Brain microvascular endothelial cell (primary cell): ENCODE results near the gene SDK2.

Experiments
- DNase-seq: peaks from one replicate; pipeline ENCODE4 v3.0.0-alpha.2; 2020
- H3K27ac ChIP-seq: fragments of 250-450 bp; sonication (Bioruptor Pico); 2 replicates; pipeline ENCODE4 v1.5.1; 2020; ENCODE audit warnings: mild to moderate bottlenecking, moderate library complexity
- H3K27me3 ChIP-seq: fragments of 250-450 bp; sonication (Bioruptor Pico); replicated peaks from 2 replicates; pipeline ENCODE4 v1.5.1; 2020; ENCODE audit warnings: mild to moderate bottlenecking
- H3K36me3 ChIP-seq: fragments of 250-450 bp; sonication (Bioruptor Pico); replicated peaks from 2 replicates; pipeline ENCODE4 v1.5.1; 2020; ENCODE audit warnings: mild to moderate bottlenecking
- H3K4me3 ChIP-seq: 2 replicates; pipeline ENCODE4 v1.5.1; 2011; ENCODE audit warnings: low read depth, mild to moderate bottlenecking, control low read depth, low read length, moderate library complexity
- in situ Hi-C: cut with HindIII; loops from 2 replicates; pipeline ENCODE4 v1.10.0; 2017; ENCODE audit warnings: low sequenced_read_pairs, low pct_ligation_motif_present
- TF ChIP-seq, protein P1 (sequence below): IDR thresholded peaks from 2 replicates; pipeline ENCODE4 v1.5.1; 2011; ENCODE audit warnings: low read depth, mild to moderate bottlenecking, moderate library complexity, low read length, control low read depth, inconsistent platforms; ENCODE audit errors: missing control alignments

The SDK2 gene

DNA sequence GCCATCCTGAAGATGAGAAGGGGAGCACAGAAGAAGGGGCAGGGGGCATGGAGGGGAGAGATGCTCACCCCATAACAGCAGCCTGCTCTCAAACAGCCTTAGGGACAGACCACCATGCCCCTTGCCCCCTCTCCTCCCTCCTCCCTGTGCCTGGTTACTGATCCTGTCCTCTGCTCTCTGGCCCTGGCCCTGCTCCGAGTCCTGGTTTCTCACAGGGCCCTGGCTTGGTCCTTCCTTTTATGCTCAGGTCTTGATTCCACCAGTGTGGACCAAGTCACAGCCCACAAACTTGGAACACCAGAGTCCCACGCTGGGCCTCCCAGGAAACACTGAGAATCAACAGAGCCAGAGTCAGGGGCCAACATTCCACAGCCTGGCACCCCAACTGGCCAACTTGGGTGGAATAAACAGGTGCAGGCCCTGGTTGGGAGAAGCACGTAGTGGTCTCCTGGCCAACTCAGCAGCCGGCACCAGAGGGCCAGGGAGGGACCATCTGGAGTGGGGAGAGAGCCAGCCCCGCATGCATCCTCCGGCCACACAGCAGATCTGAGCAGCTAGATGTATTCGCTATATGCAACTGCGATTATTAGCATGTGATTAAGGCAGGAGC, 287.6 kb downstream of the SDK2 start:
- DNase-seq = no peak
- H3K4me3 ChIP-seq = no peak overlapping the region
- in situ Hi-C loops = no loop called here
- TF ChIP-seq, protein P1, sequence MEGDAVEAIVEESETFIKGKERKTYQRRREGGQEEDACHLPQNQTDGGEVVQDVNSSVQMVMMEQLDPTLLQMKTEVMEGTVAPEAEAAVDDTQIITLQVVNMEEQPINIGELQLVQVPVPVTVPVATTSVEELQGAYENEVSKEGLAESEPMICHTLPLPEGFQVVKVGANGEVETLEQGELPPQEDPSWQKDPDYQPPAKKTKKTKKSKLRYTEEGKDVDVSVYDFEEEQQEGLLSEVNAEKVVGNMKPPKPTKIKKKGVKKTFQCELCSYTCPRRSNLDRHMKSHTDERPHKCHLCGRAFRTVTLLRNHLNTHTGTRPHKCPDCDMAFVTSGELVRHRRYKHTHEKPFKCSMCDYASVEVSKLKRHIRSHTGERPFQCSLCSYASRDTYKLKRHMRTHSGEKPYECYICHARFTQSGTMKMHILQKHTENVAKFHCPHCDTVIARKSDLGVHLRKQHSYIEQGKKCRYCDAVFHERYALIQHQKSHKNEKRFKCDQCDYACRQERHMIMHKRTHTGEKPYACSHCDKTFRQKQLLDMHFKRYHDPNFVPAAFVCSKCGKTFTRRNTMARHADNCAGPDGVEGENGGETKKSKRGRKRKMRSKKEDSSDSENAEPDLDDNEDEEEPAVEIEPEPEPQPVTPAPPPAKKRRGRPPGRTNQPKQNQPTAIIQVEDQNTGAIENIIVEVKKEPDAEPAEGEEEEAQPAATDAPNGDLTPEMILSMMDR = no peak
- no peak overlapping the region for H3K27ac ChIP-seq
- no peaks in the 10 kb centered on the region for H3K36me3 ChIP-seq
- H3K27me3 ChIP-seq = no peaks in the 10 kb centered on the region

- no peak for DNase-seq
- H3K36me3 ChIP-seq = no peaks in the 10 kb centered on the region
- in situ Hi-C loops = no loop called here
- H3K4me3 ChIP-seq = no peak overlapping the region
- no peak overlapping the region for H3K27ac ChIP-seq
- TF ChIP-seq, protein P1 = no peak
- H3K27me3 ChIP-seq = no peaks in the 10 kb centered on the region
Observed at GRCh38 chr17:73354423-73355284, 289.6 kb downstream of the SDK2 start.

DNA sequence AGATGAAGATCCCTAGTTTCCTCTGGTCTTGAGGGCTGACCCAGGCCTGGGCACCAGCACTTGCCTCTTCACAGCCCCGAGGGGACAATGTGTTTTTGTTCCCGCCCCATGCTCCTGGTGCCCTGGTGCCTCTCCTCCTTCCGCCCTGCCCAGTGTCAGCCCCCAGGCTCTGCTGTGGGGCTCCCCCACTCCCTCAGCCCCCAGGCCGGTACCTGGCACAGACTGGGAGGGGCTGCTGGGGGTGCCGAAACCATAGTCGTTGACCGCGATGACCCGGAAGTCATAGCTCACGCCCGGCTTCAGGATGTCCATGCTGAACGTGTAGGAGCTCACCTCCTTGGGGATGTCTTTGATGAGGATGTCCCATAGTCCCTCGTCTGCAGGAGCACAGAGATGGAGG, 292.0 kb downstream of the SDK2 start:
- no peak overlapping the region for H3K4me3 ChIP-seq
- H3K27me3 ChIP-seq = no peaks in the 10 kb centered on the region
- in situ Hi-C loops = no loop called here
- TF ChIP-seq, protein P1 = no peak
- no peaks in the 10 kb centered on the region for H3K36me3 ChIP-seq
- no peak for DNase-seq
- no peak overlapping the region for H3K27ac ChIP-seq

DNA sequence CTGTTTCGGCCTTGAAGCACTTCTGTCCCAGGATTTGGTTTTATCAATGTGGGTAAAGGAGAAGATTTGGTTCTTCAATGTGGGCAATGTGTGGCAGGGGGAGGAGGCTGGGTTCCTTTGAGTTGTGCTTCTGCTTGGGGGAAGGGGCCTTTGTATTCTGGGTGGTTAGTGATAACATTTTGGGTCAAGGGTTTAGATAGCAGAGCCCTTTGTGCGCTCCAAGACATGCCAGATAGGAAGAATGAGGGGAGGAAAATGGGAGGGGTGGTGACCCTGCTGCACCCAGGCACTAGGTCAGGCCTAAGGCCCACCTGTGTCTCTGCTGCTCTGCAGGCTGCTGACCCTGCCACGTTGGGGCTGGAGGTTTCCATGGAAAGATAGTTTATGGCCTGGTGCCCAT, 292.5 kb downstream of the SDK2 start:
- H3K36me3 ChIP-seq = no peaks in the 10 kb centered on the region
- no peaks in the 10 kb centered on the region for H3K27me3 ChIP-seq
- TF ChIP-seq, protein P1 = no peak
- no peak overlapping the region for H3K4me3 ChIP-seq
- no peak for DNase-seq
- in situ Hi-C loops = no loop called here
- no peak overlapping the region for H3K27ac ChIP-seq

DNA sequence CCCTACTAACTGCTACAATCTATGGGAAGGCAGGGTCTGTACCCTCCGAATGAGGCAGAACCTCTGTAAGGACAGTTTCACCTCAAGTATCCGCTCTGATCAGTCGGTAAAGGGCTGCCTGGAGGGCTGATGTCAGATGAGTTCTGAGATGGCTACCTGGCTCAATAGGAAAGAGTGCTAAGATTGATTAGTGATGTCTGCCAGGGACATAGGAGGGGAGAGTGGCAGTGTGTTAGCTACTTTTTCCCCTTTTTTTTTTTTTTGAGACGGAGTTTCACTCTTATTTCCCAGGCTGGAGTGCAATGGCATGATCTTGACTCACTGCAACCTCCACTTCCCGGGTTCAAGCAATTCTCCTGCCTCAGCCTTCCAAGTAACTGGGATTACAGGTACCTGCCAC, 293.4 kb downstream of the SDK2 start:
- TF ChIP-seq, protein P1 = no peak
- no peaks in the 10 kb centered on the region for H3K36me3 ChIP-seq
- no peak overlapping the region for H3K4me3 ChIP-seq
- in situ Hi-C loops = no loop called here
- no peaks in the 10 kb centered on the region for H3K27me3 ChIP-seq
- DNase-seq = no peak
- H3K27ac ChIP-seq = no peak overlapping the region

DNA sequence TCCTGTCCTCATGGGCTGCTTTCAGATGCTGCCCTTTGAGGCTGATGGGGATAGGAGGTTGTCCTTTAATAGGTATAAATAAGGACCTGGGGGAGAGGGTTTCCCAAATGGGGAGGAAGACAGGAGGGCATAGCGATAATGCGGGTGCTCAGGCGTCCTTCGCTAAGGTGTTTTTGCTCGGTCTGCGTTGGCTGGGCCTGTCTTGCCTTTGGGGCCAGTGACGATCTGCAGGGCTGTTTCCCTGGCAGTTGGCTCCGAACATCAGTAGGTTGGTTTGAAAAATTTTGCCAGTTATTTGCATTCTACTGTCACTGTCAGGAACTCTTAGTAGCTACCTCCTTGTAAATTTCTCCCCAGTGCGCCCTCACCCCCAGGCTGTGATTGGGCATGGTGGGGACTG, 294.6 kb downstream of the SDK2 start:
- no peak for DNase-seq
- no peaks in the 10 kb centered on the region for H3K36me3 ChIP-seq
- TF ChIP-seq, protein P1 = no peak
- no peak overlapping the region for H3K27ac ChIP-seq
- H3K27me3 ChIP-seq = no peaks in the 10 kb centered on the region
- no peak overlapping the region for H3K4me3 ChIP-seq
- in situ Hi-C loops = no loop called here
